GM12801 (cell line): ENCODE results near the gene MYCBP2.

Experiments used
- CTCF ChIP-seq: IDR thresholded peaks from one replicate; pipeline ENCODE4 v1.5.1; 2011; ENCODE audit warnings: control low read depth; ENCODE audit not compliant: insufficient read length; ENCODE audit errors: extremely low read depth

MYCBP2 gene

GRCh38 chr13:77056886-77057285 is 270.0 kb downstream of the MYCBP2 start:
- TF ChIP-seq CTCF, result no peak

- no peak for TF ChIP-seq CTCF
Observed at GRCh38 chr13:77056382-77056781, 270.5 kb downstream of the MYCBP2 start.

GRCh38 chr13:77055158-77055557 is 271.7 kb downstream of the MYCBP2 start:
- TF ChIP-seq CTCF, result no peak

- TF ChIP-seq CTCF, result no peak
Observed at GRCh38 chr13:77053192-77053591, 273.7 kb downstream of the MYCBP2 start.

- no peak for TF ChIP-seq CTCF
Observed at GRCh38 chr13:77048681-77049080, 278.2 kb downstream of the MYCBP2 start.

GRCh38 chr13:77047649-77048343 is 279.1 kb downstream of the MYCBP2 start:
- no peak for TF ChIP-seq CTCF

- no peak for TF ChIP-seq CTCF
Observed at GRCh38 chr13:77042566-77043177, 284.2 kb downstream of the MYCBP2 start.

GRCh38 chr13:77040835-77041234 is 286.1 kb downstream of the MYCBP2 start:
- TF ChIP-seq CTCF, result no peak
